Right cardiac atrium (tissue), 5 donors: ENCODE results near the gene AKR1A1. TPM values are rescaled to one million over a fixed set of nuclear protein-coding genes. Genes with fewer than 3 reads are reported as not detected.

Experiments
- ATAC-seq, 2 donors: fragments of 200-7000 bp; cut with Tn5 transposase; one replicate each; pipeline versions ENCODE4 v1.8.0 to v1.9.1; 2020; ENCODE audit warnings: moderate library complexity in 2 of 2, mild to moderate bottlenecking in 1 of 2
- DNase-seq, 3 donors: peaks; one replicate each; pipeline ENCODE4 v3.0.0-alpha.2; 2020
- H3K27ac ChIP-seq: one replicate; pipeline ENCODE4 v1.5.1; 2013; ENCODE audit warnings: mild to moderate bottlenecking, low read length, control low read depth, moderate library complexity
- H3K27me3 ChIP-seq: one replicate; pipeline ENCODE4 v1.6.1; 2013; ENCODE audit not compliant: control insufficient read depth, insufficient read depth
- H3K4me1 ChIP-seq: one replicate; pipeline ENCODE4 v1.6.1; 2013; ENCODE audit warnings: low read length; ENCODE audit not compliant: control insufficient read depth, insufficient read depth
- H3K4me3 ChIP-seq: one replicate; pipeline ENCODE4 v1.5.1; 2013; ENCODE audit warnings: low read length, control low read depth
- H3K9me3 ChIP-seq: one replicate; pipeline ENCODE4 v1.6.1; 2013; ENCODE audit warnings: low read length; ENCODE audit not compliant: control insufficient read depth
- WGBS: extraction: QIAGEN DNeasy Blood & Tissue Kit; methylation state at CpG from one replicate; pipeline ENCODE4 v1.1.7; 2013; 5-methylcytosine and 5-hydroxymethylcytosine counted together
- intact Hi-C, 4 donors: fragments of 100-400 bp; cut with DNase I; formaldehyde crosslinking; loops; one replicate each; pipeline versions ENCODE4 v1.11.0 to v1.14.0; 2022 to 2023
- polyA plus RNA-seq: library from polyadenylated mRNA; stranded (reverse); fragments of 200-250 nt; gene quantifications from one replicate; pipeline ENCODE4 v1.2.3, GENCODE V29; 2013
- total RNA-seq, 4 donors: library from RNA; stranded (reverse); fragmentation: NEBNext Ultra II Directional; extraction: Animal tissue kit (Norgen Biotek cat#: 25700); gene quantifications; one replicate each; pipeline ENCODE4 v1.2.1, GENCODE V29; 2021
- donor health status: healthy with polysubstance abuse.
- donor health status: DM: no; HTN: yes; CAD: no.
- donor health status: DM: no; HTN: no; CAD: no.
- donor health status: DM: no; HTN: yes; CAD: no; lungs with severe emphysema.
- donor health status: DM: yes; HTN: yes; CAD: no.

Gene AKR1A1
- total and polyA plus RNA-seq, 5 donors, result 67.3 to 106 (median 88.1) TPM

DNA sequence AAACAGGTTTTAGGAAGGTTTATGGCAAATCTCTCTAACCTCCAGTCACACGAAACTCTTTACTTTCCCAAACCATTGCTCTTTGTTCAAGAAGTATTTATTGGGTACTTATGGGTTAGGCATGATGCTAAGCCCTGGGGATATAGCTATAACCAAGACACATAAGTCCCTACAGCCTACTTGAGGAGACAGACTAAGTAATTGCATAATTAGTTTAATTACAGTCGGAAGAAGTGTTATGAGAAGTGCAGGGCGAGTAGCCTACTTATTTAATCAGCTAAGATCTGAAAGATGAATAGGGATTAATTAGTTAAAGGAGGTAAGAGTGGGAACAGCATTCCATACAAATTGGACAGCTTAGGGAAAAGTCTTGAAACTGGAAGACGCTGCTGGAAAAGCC lies 20.0 kb downstream of the AKR1A1 start:
- no peaks in the 10 kb centered on the region for H3K27me3 ChIP-seq
- peaks cover 2% of the 10 kb centered on the region for H3K4me1 ChIP-seq
- 85% methylated on average over 4 of the region's 4 CpGs for WGBS
- no peak overlapping the region for H3K27ac ChIP-seq
- intact Hi-C loops, result loop anchor here (2.0 to 10.0 kb wide), 5 partner anchors 53 to 216 kb away; no protein-coding TSS in a partner anchor
- ATAC-seq, result no peak
- DNase-seq, result no peak
- no peaks in the 10 kb centered on the region for H3K9me3 ChIP-seq
- no peak overlapping the region for H3K4me3 ChIP-seq

DNA sequence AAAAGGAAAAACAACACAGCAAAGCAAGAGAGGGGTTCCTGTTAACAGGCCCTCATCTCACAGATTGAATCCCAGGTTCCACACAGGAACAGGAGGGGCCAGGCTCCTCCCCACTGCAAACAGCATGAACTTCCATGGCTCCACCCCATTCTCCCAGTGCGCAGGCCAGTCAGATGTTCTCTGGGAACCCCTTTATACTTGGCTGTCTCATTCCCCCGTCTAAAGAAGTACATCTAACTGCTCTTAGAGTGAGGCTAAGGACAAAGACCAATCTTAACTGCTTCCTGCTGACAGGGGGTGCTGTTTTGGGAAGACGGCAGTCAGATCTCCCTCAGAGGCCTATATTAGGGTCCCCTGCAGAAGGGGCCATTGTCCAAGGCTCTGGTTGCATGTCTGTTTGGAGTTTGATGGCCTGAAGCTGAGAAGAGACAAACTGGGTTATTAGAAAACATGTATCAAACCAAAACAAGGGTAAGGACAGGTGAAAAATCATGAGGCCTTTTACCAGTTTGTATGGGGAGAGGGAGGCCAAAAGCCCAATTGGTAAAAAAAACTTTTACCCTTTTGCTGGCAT lies 22.7 kb downstream of the AKR1A1 start:
- no peaks in the 10 kb centered on the region for H3K27me3 ChIP-seq
- no peak overlapping the region for H3K4me3 ChIP-seq
- intact Hi-C loops, result loop anchor here (5.0 to 10.0 kb wide), 4 partner anchors 56 to 219 kb away; no protein-coding TSS in a partner anchor
- WGBS, result 56% methylated on average over 3 of the region's 3 CpGs
- ATAC-seq, result peak; percentile 22 to 46
- DNase-seq, result no peak
- H3K9me3 ChIP-seq, result no peaks in the 10 kb centered on the region
- no peak overlapping the region for H3K27ac ChIP-seq
- H3K4me1 ChIP-seq, result no peaks in the 10 kb centered on the region

GRCh38 chr1:45574105-45574626 lies 23.5 kb downstream of the AKR1A1 start:
- Histone ChIP-seq H3K4me3 (no peak overlapping the region), H3K27ac (no peak overlapping the region), H3K9me3 (no peaks in the 10 kb centered on the region), H3K27me3 (no peaks in the 10 kb centered on the region), H3K4me1 (no peaks in the 10 kb centered on the region)
- intact Hi-C loops, result loop anchor here (5.0 to 10.0 kb wide), 4 partner anchors 57 to 219 kb away; no protein-coding TSS in a partner anchor
- DNase-seq (no peak), ATAC-seq (no peak)
- WGBS, result 72% methylated on average over 7 of the region's 7 CpGs

- intact Hi-C loops, result no loop called here
- H3K4me3 ChIP-seq, result peak overlapping the region; percentile 90
- peaks cover 3% of the 10 kb centered on the region for H3K4me1 ChIP-seq
- DNase-seq (peak; percentile 97 to 98 (median 98)), ATAC-seq (peak; percentile 93 to 96)
- WGBS, result under 1% methylated on average over 19 of the region's 19 CpGs
- H3K27ac ChIP-seq, result peak overlapping the region; percentile 86
- no peaks in the 10 kb centered on the region for H3K27me3 ChIP-seq
- H3K9me3 ChIP-seq, result no peaks in the 10 kb centered on the region
These were observed 32.6 kb downstream of the AKR1A1 start for GRCh38 chr1:45583264-45583665.

GRCh38 chr1:45583666-45584350 lies 33.2 kb downstream of the AKR1A1 start, which contains the start of gene NASP:
Gene NASP (plus strand): TSS chr1:45584041. CDS start chr1:45584147, 106 bp downstream.
- no peaks in the 10 kb centered on the region for H3K27me3 ChIP-seq
- H3K4me1 ChIP-seq, result peaks cover 3% of the 10 kb centered on the region
- intact Hi-C loops, result no loop called here
- WGBS, result under 1% methylated on average over 40 of the region's 41 CpGs
- DNase-seq, result peak; percentile 89 to 96 (median 95)
- H3K27ac ChIP-seq, result peak within 1 kb of the TSS; percentile 86
- peak within 1 kb of the TSS; percentile 90 for H3K4me3 ChIP-seq
- peak; percentile 91 to 93 for ATAC-seq
- no peaks in the 10 kb centered on the region for H3K9me3 ChIP-seq

GRCh38 chr1:45584351-45585109 lies 33.9 kb downstream of the AKR1A1 start:
- ATAC-seq, result peak; percentile 87 to 88
- Histone ChIP-seq H3K9me3 (no peaks in the 10 kb centered on the region), H3K27me3 (no peaks in the 10 kb centered on the region), H3K4me1 (peaks cover 3% of the 10 kb centered on the region), H3K27ac (peak overlapping the region; percentile 86), H3K4me3 (peak overlapping the region; percentile 90)
- under 1% methylated on average over 59 of the region's 59 CpGs for WGBS
- peak; percentile 91 to 95 (median 95) for DNase-seq
- intact Hi-C loops, result no loop called here

- peak overlapping the region; percentile 57 for H3K27ac ChIP-seq
- intact Hi-C loops, result no loop called here
- WGBS, result 1% methylated on average over 5 of the region's 5 CpGs
- H3K9me3 ChIP-seq, result no peaks in the 10 kb centered on the region
- peak overlapping the region; percentile 90 for H3K4me3 ChIP-seq
- peaks cover 3% of the 10 kb centered on the region for H3K4me1 ChIP-seq
- H3K27me3 ChIP-seq, result no peaks in the 10 kb centered on the region
- ATAC-seq, result no peak
- DNase-seq, result no peak
These were observed 34.4 kb downstream of the AKR1A1 start for GRCh38 chr1:45585110-45585426.

DNA sequence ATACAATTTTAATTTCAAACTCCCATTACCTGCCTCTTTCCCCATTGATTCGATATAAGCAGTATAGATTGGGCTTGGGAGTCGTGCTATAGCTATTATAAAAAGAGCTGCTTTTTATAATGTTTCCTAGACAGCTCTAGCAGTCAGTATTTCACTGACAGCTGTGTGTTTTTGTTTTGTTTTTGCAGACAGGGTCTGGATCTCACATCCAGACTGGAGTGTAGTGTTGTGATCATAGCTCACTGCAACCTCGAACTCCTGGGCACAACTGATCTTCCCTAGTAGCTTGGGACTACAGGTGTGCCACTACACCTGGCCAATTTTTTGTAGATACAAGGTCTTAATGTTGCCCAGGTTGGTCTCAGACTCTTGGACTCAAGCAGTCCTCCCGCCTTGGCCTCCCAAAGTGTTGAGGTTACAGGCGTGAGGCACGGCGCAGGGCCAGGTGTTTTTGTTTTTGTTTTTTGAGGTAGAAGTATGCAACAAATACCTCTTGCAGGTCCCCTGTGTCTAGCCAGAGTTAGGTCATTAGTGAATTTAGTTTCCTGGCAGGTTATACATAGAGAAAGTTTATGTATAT lies 35.0 kb downstream of the AKR1A1 start:
- ATAC-seq (no peak), DNase-seq (no peak)
- Histone ChIP-seq H3K27me3 (no peaks in the 10 kb centered on the region), H3K4me1 (peaks cover 3% of the 10 kb centered on the region), H3K9me3 (no peaks in the 10 kb centered on the region), H3K4me3 (peak overlapping the region; percentile 90), H3K27ac (no peak overlapping the region)
- 36% methylated on average over 7 of the region's 7 CpGs for WGBS
- intact Hi-C loops, result no loop called here

GRCh38 chr1:45586769-45587168 lies 36.1 kb downstream of the AKR1A1 start:
- 81% methylated on average over 4 of the region's 4 CpGs for WGBS
- H3K4me3 ChIP-seq, result no peak overlapping the region
- intact Hi-C loops, result no loop called here
- no peaks in the 10 kb centered on the region for H3K9me3 ChIP-seq
- no peaks in the 10 kb centered on the region for H3K27me3 ChIP-seq
- ATAC-seq, result no peak
- peaks cover 3% of the 10 kb centered on the region for H3K4me1 ChIP-seq
- no peak for DNase-seq
- H3K27ac ChIP-seq, result no peak overlapping the region

DNA sequence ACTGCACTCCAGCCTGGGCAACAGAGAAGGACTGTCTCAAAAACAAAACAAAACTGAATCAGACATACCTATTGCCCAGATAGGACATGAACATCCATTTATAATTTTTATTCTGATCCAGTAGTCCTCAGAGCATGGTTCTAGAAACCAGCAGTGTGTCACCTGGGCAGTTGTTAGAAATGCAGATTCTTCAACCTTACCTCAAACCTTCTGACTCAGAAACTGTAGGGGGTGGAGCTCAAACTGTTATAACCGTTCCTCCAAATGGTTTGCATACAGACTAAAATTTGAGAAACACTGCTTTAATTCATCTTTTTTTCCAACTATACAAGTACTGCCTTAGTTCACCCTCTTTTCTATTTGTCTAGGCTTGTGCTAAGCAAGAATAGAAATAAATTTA lies 39.2 kb downstream of the AKR1A1 start:
- Histone ChIP-seq H3K27ac (no peak overlapping the region), H3K9me3 (no peaks in the 10 kb centered on the region), H3K27me3 (no peaks in the 10 kb centered on the region), H3K4me3 (no peak overlapping the region), H3K4me1 (peaks cover 3% of the 10 kb centered on the region)
- intact Hi-C loops, result loop anchor here in 1 of 4 donors (5.0 kb wide), 1 partner anchor 52 kb away; no protein-coding TSS in a partner anchor
- 57% methylated on average over 1 of the region's 1 CpG for WGBS
- no peak for ATAC-seq
- DNase-seq, result no peak
